Activated T-helper 17 cell treated with anti-CD3 and anti-CD28 coated beads, Interleukin-2, amount 50 U/mL, for 72 hours (primary cell): ENCODE measurements around the gene SYNGAP1. TPM values are rescaled to one million over a fixed set of nuclear protein-coding genes. Genes with fewer than 3 reads are reported as not detected.
"Not testable (repeated sequence)": the region's sequence is repeated elsewhere in the genome, so short reads cannot be mapped to it uniquely, and the experiment has no call there.

ENCODE experiments used
- ATAC-seq: fragments of 150-1000 bp; cut with Tn5 transposase; replicated peaks from 2 replicates; pipeline ENCODE4 v1.10.0; 2021; ENCODE audit warnings: mild to moderate bottlenecking, moderate library complexity
- H3K27ac Mint-ChIP-seq: one replicate; pipeline ENCODE4 v1.8.0; 2022; ENCODE audit warnings: mixed read lengths
- H3K27me3 Mint-ChIP-seq: one replicate; pipeline ENCODE4 v1.8.0; 2022; ENCODE audit warnings: mixed read lengths
- H3K36me3 Mint-ChIP-seq: one replicate; pipeline ENCODE4 v1.8.0; 2022; ENCODE audit warnings: low read depth, mild to moderate bottlenecking, mixed read lengths
- H3K4me1 Mint-ChIP-seq: one replicate; pipeline ENCODE4 v1.8.0; 2022; ENCODE audit warnings: mixed read lengths
- H3K4me3 Mint-ChIP-seq: one replicate; pipeline ENCODE4 v1.8.0; 2022; ENCODE audit warnings: mild to moderate bottlenecking, mixed read lengths
- H3K9me3 Mint-ChIP-seq: one replicate; pipeline ENCODE4 v1.8.0; 2022; ENCODE audit warnings: mixed read lengths
- total RNA-seq, 2 donors: library from RNA; stranded (reverse); gene quantifications; one replicate each; pipeline ENCODE4 v1.2.3, GENCODE V29; 2022

The SYNGAP1 gene
- total RNA-seq, 2 donors from 2014 or later, result 43.2 to 156 TPM

DNA sequence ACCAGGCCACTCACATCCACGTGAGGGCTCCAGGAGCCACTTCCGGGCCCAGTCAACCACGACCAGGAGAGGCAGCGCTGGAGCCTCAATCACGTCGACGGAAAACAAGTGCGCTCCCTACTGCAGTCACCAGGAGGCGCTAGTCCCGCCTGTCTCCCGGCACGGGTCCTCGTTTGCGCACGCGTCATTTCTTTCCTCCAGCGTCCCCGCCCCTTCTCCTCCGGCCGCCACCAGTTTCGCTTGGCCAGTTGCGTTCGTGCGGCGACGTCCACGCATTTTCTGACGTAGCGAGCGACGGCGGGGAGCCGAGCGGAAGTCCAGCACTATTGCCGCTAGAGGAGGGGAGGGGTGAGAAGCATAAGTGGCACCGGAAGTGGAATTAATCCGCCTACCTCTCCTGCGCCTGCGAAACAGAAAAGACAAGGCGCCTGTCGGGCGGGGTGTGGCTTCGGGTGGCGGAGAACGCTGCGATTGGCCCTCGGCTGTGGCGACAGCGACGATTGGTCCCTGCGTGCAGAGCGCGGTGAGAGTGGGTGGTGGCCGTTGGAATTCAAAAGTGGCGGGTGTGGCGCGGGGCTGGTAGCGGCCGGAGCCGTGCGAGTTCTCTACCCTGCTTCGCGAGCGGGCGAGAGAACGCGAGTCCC is 28.5 kb upstream of the SYNGAP1 start, which contains the start of gene KIFC1:
TSS of gene KIFC1 (plus strand) at position 546 of the 644 bp plus-strand sequence. CDS start 163 bp downstream, outside the sequence.
- ATAC-seq, result peak; percentile 91
- H3K4me3 Mint-ChIP-seq, result peak within 1 kb of the TSS; percentile 95
- no peaks in the 10 kb centered on the region for H3K9me3 Mint-ChIP-seq
- peaks cover 32% of the 10 kb centered on the region for H3K4me1 Mint-ChIP-seq
- H3K27ac Mint-ChIP-seq, result peak within 1 kb of the TSS; percentile 92
- H3K27me3 Mint-ChIP-seq, result no peaks in the 10 kb centered on the region
- H3K36me3 Mint-ChIP-seq, result peaks cover 46% of the 10 kb centered on the region

DNA sequence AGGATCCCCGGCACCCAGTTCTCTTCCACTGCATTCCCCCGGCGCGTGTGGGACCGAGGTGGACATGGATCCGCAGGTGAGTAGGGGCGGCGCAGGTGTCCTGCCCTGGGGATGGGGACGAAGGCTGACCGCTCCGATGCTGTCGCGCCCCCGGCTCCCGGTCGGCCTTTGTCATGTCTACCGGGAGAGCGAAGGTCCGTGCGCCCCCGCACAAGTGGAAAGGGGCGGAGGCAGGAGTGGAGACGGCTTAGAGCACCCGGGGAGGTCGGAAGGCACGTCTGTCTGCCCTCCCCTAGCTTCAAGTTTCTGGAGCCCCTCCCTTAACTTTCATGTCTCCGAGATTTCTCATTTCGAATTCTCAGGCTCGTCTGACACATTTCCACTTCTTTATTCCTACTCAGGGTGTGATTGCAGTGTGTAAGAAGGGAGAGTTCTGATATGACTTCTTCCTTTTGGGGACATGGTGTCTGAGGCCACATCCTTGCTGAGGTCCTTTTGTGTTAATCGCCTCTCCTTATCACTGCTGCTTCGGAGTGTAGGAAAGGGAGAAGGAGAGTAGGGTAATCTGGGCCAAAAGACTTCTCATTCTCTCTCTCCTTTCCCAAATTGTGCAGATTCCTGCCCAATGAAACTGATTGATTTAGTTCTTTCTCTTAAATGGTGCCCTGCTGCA is 27.8 kb upstream of the SYNGAP1 start:
- H3K27me3 Mint-ChIP-seq, result no peaks in the 10 kb centered on the region
- peak; percentile 59 for ATAC-seq

DNA sequence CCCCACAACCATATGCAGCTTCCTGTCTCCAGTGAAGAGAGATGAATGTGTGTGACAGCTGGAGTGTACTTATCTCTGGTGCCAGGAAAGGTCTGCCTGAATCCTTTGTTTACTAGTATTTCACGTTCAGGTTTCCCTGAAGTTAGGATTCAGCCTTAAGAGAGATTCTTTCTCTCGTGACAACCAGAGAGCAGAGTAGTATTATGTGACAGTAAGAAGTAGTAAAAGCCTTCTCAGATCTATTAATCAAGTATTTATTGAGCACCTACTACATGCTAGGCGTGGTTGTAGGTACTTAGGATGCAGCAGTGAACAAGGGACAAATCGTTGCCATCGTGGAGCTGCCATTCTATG is 27.3 kb upstream of the SYNGAP1 start:
- ATAC-seq, result no peak
- peaks cover 33% of the 10 kb centered on the region for H3K4me1 Mint-ChIP-seq
- H3K9me3 Mint-ChIP-seq, result no peaks in the 10 kb centered on the region
- peak overlapping the region; percentile 92 for H3K27ac Mint-ChIP-seq
- H3K36me3 Mint-ChIP-seq, result peaks cover 54% of the 10 kb centered on the region
- H3K4me3 Mint-ChIP-seq, result peak overlapping the region; percentile 95
- H3K27me3 Mint-ChIP-seq, result no peaks in the 10 kb centered on the region

More for the DNA sequence above, 27.8 kb upstream of the SYNGAP1 start:
- Mint-ChIP-seq H3K27ac (peak overlapping the region; percentile 92), H3K4me1 (peaks cover 32% of the 10 kb centered on the region), H3K9me3 (no peaks in the 10 kb centered on the region), H3K36me3 (peaks cover 49% of the 10 kb centered on the region), H3K4me3 (peak overlapping the region; percentile 95)

DNA sequence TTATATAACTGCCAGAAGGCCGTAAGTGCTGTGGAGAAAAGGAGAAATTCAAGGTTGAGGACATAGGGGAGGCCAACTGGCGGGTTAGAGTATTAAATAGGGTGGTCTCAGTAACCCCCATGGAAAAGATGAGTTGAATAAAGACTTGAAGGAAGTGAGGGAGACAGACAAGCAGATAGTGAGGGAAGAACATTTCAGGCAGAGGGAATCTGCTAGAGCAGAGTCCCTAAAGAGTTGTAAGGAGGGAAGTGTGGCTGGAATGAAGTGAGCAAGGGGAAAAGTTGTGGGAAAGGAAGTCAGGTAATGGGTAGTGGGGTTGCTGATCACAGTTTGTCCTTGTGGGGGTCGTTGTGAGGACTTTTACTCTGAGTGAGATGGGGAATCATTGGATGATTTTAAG is 26.9 kb upstream of the SYNGAP1 start:
- Mint-ChIP-seq H3K27ac (peak overlapping the region; percentile 92), H3K27me3 (no peaks in the 10 kb centered on the region), H3K4me1 (peaks cover 37% of the 10 kb centered on the region), H3K4me3 (peak overlapping the region; percentile 95), H3K36me3 (peaks cover 58% of the 10 kb centered on the region), H3K9me3 (no peaks in the 10 kb centered on the region)
- ATAC-seq, result no peak

DNA sequence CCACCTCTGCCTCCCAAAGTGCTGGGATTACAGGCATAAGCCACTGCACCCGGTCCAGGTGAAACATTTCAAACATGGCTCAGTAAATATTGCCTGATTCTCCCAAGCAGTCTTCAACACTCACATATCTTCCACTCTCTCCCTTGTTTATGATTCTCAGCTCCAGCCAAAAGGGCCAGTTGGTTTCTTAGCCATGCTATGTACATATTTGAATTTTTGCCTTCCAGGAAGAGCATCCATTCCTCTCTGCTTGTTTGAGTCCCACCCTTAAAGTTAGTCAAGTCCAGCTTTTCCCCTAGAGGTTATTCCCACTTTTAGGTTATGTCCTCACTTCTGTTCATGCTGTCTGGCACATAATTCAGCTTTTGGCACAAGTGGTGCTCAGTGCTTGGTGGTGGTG is 22.3 kb upstream of the SYNGAP1 start:
- ATAC-seq, result no peak
- Mint-ChIP-seq H3K4me3 (no peak overlapping the region), H3K27ac (no peak overlapping the region), H3K9me3 (no peaks in the 10 kb centered on the region), H3K4me1 (peaks cover 32% of the 10 kb centered on the region), H3K36me3 (peaks cover 91% of the 10 kb centered on the region), H3K27me3 (no peaks in the 10 kb centered on the region)

DNA sequence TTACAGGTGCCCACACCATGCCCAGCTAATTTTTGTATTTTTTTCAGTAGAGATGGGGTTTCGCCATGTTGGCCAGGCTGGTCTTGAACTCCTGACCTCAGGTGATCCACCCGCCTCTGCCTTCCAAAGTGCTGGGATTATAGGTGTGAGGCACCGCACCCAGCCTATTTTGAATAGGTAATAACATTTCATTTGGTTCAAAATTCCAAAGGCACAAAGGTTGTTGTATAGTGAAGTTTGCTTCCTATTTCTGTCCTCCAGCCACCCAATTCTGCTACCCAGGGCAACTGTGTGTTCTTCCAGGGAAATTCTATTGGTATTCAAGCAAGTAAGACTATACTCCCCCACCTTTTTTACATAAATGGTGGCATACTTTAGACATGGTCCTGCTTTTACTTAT is 21.3 kb upstream of the SYNGAP1 start:
- Mint-ChIP-seq H3K4me1 (peaks cover 24% of the 10 kb centered on the region), H3K36me3 (peaks cover 93% of the 10 kb centered on the region)
- ATAC-seq, H3K9me3 Mint-ChIP-seq, H3K27me3 Mint-ChIP-seq, H3K4me3 Mint-ChIP-seq, H3K27ac Mint-ChIP-seq: not testable (repeated sequence)

DNA sequence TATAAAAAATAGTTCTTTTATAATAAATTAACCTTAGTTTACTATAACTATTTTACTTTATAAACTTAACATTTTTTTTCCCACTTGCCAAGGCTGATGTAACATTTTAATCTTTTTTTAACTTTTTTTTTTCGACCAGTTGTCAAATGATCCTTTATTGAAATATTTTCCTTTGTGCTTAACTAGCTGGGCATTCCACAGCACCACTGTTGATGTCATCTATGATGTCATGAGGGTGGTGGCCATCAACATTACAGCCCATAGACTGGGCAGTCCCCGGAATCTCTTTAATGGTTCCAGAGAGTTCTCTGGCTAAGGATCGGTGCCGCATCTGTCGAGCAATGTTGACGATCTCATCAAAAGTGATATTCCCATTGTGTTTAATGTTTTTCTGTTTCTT is 20.0 kb upstream of the SYNGAP1 start:
- not testable (repeated sequence) for H3K4me3 Mint-ChIP-seq, H3K27ac Mint-ChIP-seq, ATAC-seq, H3K9me3 Mint-ChIP-seq, H3K27me3 Mint-ChIP-seq
- H3K4me1 Mint-ChIP-seq, result peaks cover 21% of the 10 kb centered on the region
- H3K36me3 Mint-ChIP-seq, result peaks cover 95% of the 10 kb centered on the region

DNA sequence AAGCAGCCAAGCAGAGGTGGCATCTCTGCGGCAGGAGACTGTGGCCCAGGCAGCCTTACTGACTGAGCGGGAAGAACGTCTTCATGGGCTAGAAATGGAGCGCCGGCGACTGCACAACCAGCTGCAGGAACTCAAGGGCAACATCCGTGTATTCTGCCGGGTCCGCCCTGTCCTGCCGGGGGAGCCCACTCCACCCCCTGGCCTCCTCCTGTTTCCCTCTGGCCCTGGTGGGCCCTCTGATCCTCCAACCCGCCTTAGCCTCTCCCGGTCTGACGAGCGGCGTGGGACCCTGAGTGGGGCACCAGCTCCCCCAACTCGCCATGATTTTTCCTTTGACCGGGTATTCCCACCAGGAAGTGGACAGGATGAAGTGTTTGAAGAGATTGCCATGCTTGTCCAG is 15.0 kb upstream of the SYNGAP1 start:
- H3K27me3 Mint-ChIP-seq, result no peaks in the 10 kb centered on the region
- no peaks in the 10 kb centered on the region for H3K9me3 Mint-ChIP-seq
- ATAC-seq, result no peak
- H3K27ac Mint-ChIP-seq, result no peak overlapping the region
- H3K36me3 Mint-ChIP-seq, result peaks cover 87% of the 10 kb centered on the region
- no peak overlapping the region for H3K4me3 Mint-ChIP-seq
- peaks cover 24% of the 10 kb centered on the region for H3K4me1 Mint-ChIP-seq

DNA sequence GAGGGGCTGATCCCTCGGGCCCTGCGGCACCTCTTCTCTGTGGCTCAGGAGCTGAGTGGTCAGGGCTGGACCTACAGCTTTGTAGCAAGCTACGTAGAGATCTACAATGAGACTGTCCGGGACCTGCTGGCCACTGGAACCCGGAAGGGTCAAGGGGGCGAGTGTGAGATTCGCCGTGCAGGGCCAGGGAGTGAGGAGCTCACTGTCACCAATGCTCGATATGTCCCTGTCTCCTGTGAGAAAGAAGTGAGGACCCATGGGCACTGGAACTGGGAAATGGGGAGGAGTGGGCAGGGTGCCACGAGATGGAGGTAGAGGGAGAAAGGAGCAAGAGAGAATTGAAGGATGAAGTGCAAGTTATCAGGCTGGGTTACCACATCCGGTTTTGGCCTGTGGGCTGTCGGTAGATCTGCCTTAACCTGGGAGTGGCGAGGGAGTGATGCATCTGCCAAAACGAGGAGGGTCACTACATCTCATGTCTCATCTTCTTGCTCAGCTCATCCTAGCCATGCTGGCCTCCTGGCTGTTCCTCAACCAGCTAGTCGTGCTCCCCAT is 14.4 kb upstream of the SYNGAP1 start:
- no peak for ATAC-seq
- Mint-ChIP-seq H3K27me3 (no peaks in the 10 kb centered on the region), H3K36me3 (peaks cover 81% of the 10 kb centered on the region), H3K4me3 (peak overlapping the region; percentile 12), H3K4me1 (peaks cover 26% of the 10 kb centered on the region), H3K27ac (peak overlapping the region; percentile 79), H3K9me3 (no peaks in the 10 kb centered on the region)

DNA sequence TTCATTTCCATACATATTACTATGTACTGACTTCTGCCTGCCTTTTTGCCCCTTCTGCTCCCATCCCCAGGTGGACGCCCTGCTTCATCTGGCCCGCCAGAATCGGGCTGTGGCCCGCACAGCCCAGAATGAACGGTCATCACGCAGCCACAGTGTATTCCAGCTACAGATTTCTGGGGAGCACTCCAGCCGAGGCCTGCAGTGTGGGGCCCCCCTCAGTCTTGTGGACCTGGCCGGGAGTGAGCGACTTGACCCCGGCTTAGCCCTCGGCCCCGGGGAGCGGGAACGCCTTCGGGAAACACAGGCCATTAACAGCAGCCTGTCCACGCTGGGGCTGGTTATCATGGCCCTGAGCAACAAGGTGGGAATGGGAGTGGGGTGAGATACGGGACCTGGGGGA is 13.7 kb upstream of the SYNGAP1 start:
- H3K4me3 Mint-ChIP-seq, result no peak overlapping the region
- H3K36me3 Mint-ChIP-seq, result peaks cover 75% of the 10 kb centered on the region

DNA sequence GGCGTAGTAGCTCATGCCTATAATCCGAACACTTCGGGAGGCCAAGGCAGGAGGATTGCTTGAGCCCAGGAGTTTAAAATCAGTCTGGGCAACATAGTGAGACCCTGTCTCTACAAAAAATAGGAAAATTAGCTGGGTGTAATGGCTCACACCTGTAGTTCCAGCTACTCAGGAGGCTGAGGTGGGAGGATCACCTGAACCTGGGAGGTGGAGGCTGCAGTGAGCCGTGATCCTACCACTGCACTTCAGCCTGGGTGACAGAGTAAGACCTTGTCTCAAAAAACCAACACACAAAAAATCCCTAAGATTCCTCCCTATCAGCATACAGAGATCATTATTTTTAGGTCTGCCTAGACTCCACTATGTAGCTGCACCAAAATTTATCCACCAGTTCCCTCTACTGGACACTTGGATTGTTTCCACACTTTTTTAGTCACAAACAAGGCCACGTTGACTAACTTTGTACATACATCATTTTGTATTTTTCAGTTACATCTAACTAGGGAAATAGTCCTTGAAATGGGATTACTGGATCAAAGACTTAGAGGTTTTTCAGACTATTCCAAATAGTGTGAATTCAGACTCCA is 12.6 kb upstream of the SYNGAP1 start:
- peaks cover 26% of the 10 kb centered on the region for H3K4me1 Mint-ChIP-seq
- no peak overlapping the region for H3K27ac Mint-ChIP-seq
- no peak for ATAC-seq
- peaks cover 75% of the 10 kb centered on the region for H3K36me3 Mint-ChIP-seq
- no peaks in the 10 kb centered on the region for H3K27me3 Mint-ChIP-seq
- no peak overlapping the region for H3K4me3 Mint-ChIP-seq
- H3K9me3 Mint-ChIP-seq, result no peaks in the 10 kb centered on the region

More for the DNA sequence above, 13.7 kb upstream of the SYNGAP1 start:
- no peak overlapping the region for H3K27ac Mint-ChIP-seq
- peaks cover 26% of the 10 kb centered on the region for H3K4me1 Mint-ChIP-seq
- H3K27me3 Mint-ChIP-seq, result no peaks in the 10 kb centered on the region
- ATAC-seq, result no peak
- no peaks in the 10 kb centered on the region for H3K9me3 Mint-ChIP-seq

DNA sequence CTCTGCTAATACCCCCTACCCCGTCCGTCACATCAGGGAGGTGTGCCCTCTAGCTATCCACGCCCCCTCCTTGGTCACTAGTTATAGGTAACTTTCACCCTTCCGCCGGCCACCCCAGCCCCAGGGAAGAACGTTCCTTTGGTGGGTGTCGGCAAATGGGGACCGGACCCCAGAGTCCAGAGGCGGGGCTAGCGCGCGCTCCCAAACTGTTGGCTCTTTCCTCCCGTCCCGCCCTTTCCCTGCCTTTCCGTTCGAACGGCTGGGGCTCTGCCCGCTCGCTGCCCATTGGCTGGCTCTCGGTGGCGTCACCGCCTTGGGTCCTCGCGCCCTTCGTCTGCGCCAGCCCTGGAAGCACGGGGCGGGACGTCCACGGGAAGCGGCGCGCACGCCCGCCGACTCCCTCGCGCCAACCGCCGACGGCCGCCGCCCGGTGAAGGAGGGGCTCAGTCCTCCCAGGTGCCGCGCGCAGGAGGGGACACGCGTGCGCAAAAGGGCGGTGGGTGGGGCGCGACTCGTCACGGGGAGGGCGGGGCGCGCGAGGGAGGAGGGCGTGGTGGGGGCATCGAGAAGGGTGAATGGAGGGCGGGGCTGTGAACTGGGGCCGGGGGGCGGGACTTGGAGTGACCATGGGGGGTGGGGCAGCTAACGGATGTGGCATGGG is 9.7 kb upstream of the SYNGAP1 start:
- peak; percentile 92 for ATAC-seq
- Mint-ChIP-seq H3K9me3 (no peaks in the 10 kb centered on the region), H3K27ac (peak overlapping the region; percentile 82), H3K27me3 (no peaks in the 10 kb centered on the region), H3K36me3 (peaks cover 75% of the 10 kb centered on the region), H3K4me3 (peak overlapping the region; percentile 96), H3K4me1 (peaks cover 45% of the 10 kb centered on the region)

DNA sequence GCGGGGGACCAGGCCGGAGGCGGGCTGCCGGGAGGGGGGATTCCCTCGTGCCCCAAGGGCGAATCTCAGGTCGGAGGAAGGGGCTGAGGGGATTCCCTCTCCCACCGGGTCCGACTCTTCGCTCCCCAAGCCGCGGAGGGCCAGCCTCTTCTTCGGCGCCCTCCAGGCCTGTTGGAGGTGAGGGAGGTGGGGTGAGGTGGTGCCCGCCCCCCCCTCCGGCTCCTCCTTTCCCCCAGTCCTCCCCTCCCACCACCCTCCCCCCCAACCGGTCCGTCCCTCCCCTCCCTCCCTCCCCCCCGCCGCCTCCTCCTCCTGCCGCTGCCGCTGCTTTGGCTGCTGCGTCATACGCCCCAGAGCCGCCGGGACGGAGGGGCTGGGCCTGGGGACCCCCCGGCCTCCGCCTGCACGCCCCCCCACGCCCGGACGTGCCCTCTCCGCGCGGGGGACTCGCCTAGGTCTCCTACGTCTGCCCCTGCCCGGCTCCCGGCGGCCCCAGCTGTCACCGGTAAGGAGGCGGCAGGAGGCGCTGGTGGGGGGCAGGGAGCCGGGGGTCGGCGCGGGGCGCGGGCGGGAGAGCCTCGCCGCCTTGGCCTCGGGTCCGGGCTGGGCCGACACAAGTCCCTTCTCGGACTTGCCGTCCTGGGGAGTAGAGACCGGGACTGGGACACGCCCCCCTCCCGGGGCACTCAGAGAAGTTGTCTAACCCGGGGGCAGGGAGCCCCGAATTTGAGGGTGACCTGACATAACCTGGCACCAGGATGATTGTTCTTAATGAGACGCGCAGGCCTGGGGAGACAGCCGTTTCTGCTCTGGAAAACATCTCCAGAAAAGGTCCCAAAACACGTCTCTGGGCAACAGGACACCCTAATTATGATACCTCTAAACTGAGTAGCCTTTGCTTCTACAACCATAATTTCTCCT is 8.9 kb upstream of the SYNGAP1 start, which contains the start of gene PHF1:
TSS of gene PHF1 (plus strand) at position 304 of the 921 bp plus-strand sequence. CDS start 1,250 bp downstream, outside the sequence.
- H3K4me3 Mint-ChIP-seq, result peak within 1 kb of the TSS; percentile 96
- H3K27me3 Mint-ChIP-seq, result no peaks in the 10 kb centered on the region
- peak; percentile 58 for ATAC-seq
- peak within 1 kb of the TSS; percentile 82 for H3K27ac Mint-ChIP-seq
- H3K4me1 Mint-ChIP-seq, result peaks cover 44% of the 10 kb centered on the region
- H3K9me3 Mint-ChIP-seq, result no peaks in the 10 kb centered on the region
- peaks cover 75% of the 10 kb centered on the region for H3K36me3 Mint-ChIP-seq
